ENCODE results near the gene CSN3. TPM values are rescaled to one million over a fixed set of nuclear protein-coding genes. Genes with fewer than 3 reads are reported as not detected.

The CSN3 gene
- total and polyA plus RNA-seq, 9 donors, result not detected

DNA sequence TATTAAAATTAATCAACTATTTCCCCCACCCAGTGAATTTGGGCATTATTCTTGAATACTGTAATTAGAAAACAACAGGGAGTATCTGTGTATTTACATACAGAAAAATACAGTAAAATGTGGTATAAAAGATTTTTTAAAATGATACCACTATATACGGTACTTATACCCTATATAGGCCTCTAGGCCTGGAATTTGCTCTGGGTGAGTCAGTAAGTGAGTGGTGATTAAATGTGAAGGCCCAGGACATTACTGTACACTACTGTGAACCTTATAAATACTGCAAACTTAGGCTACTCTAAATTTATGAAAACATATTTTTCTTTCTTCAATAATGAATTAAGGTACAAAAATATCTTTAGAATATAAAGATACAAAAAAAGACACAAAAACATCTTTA, 6.3 kb upstream of the CSN3 start:
- 51 to 92% (median 61%) methylated on average over 1 of the region's 1 CpG for WGBS, 3 donors
- no peaks in the 10 kb centered on the region for H3K4me1 ChIP-seq (ENCODE audit: insufficient read depth)
- TF ChIP-seq, protein P1, sequence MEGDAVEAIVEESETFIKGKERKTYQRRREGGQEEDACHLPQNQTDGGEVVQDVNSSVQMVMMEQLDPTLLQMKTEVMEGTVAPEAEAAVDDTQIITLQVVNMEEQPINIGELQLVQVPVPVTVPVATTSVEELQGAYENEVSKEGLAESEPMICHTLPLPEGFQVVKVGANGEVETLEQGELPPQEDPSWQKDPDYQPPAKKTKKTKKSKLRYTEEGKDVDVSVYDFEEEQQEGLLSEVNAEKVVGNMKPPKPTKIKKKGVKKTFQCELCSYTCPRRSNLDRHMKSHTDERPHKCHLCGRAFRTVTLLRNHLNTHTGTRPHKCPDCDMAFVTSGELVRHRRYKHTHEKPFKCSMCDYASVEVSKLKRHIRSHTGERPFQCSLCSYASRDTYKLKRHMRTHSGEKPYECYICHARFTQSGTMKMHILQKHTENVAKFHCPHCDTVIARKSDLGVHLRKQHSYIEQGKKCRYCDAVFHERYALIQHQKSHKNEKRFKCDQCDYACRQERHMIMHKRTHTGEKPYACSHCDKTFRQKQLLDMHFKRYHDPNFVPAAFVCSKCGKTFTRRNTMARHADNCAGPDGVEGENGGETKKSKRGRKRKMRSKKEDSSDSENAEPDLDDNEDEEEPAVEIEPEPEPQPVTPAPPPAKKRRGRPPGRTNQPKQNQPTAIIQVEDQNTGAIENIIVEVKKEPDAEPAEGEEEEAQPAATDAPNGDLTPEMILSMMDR (IDR thresholded peaks at IDR 0.05), result no peak
- no peak for TF ChIP-seq EP300 (IDR thresholded peaks at IDR 0.05)
- no peak for TF ChIP-seq POLR2A (IDR thresholded peaks at IDR 0.05)
- DNase-seq, result no peak
- no peaks in the 10 kb centered on the region for H3K9me3 ChIP-seq
- H3K27me3 ChIP-seq, result no peaks in the 10 kb centered on the region
- H3K4me3 ChIP-seq, result no peak overlapping the region
- H3K27ac ChIP-seq, result no peak overlapping the region
- no peaks in the 10 kb centered on the region for H3K36me3 ChIP-seq
- intact Hi-C loops (cut with DNase I), result no loop called here

DNA sequence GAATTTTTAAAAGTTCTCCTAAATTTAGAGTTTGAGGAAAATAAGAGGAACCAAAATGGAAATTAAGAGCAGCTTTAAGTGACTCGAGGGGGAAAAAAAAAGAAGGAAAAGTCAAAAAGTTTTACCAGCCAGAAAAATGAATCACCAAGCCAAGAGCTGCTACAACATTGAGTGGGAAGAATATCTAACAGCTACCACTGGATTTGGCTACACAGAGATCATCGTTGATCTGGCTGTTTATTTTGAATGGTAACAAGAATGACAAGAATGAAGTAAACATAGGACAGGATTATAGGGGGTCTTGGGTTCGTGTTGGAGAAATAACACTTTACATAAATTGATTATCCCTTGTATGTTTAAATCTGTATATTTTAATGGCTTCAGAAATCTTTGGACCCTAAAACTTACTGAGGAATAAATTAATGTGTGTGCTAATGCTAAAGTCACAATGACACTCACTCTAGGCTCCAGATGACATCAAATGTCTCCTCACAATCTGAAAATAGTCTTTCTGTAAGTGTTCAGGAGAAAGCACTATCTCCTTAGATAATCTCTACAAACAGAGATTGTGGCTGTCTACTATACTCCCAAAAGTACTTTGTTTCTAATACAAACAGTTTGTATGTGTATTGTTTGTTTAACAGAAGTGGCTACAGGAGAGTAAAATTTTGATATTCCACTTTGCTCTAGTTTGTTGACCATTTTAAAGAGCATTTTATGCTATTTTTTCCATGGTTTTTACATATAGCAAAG, 3.1 kb upstream of the CSN3 start:
- H3K4me1 ChIP-seq (ENCODE audit: insufficient read depth), result no peaks in the 10 kb centered on the region
- no peak overlapping the region for H3K27ac ChIP-seq
- H3K36me3 ChIP-seq, result no peaks in the 10 kb centered on the region
- no peak for DNase-seq
- H3K27me3 ChIP-seq, result no peaks in the 10 kb centered on the region
- intact Hi-C loops (cut with DNase I), result no loop called here
- no peak for TF ChIP-seq POLR2A (IDR thresholded peaks at IDR 0.05)
- no peak for TF ChIP-seq EP300 (IDR thresholded peaks at IDR 0.05)
- TF ChIP-seq, protein P1 (IDR thresholded peaks at IDR 0.05), result no peak
- no peaks in the 10 kb centered on the region for H3K9me3 ChIP-seq
- no peak overlapping the region for H3K4me3 ChIP-seq
- WGBS, 3 donors, result 36 to 51% (median 49%) methylated on average over 3 of the region's 3 CpGs

GRCh38 chr4:70239884-70240591, 2.4 kb upstream of the CSN3 start:
- Histone ChIP-seq H3K36me3 (no peaks in the 10 kb centered on the region), H3K9me3 (no peaks in the 10 kb centered on the region), H3K27ac (no peak overlapping the region), H3K4me1 (ENCODE audit: insufficient read depth) (no peaks in the 10 kb centered on the region), H3K27me3 (no peaks in the 10 kb centered on the region), H3K4me3 (no peak overlapping the region)
- TF ChIP-seq POLR2A (IDR thresholded peaks at IDR 0.05), result no peak
- TF ChIP-seq, protein P1 (IDR thresholded peaks at IDR 0.05), result no peak
- no peak for TF ChIP-seq EP300 (IDR thresholded peaks at IDR 0.05)
- DNase-seq, result no peak
- intact Hi-C loops (cut with DNase I), result no loop called here
- 67 to 73% (median 67%) methylated on average over 5 of the region's 5 CpGs for WGBS, 3 donors

DNA sequence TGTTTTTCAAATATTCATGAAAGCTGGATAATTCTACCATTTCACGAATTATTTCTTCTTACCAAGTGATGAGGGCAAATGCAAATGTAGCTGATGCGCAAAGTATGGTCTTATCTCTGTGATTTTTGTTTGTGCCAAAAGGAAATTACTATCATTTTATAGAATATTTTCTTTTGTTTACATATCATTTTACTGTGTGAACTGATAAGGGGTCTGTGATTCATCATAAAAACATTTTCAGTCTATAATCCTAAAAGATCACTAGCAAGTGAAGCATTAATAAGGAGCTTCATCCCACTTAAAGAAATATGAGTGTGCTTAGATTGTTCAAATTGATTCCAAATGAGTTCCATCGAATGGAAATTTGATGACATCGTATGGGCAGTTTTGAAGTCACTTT, 694 bp downstream of the CSN3 start:
- intact Hi-C loops (cut with DNase I), result no loop called here
- DNase-seq, result no peak
- no peaks in the 10 kb centered on the region for H3K4me1 ChIP-seq (ENCODE audit: insufficient read depth)
- TF ChIP-seq EP300 (IDR thresholded peaks at IDR 0.05) (no peak), POLR2A (IDR thresholded peaks at IDR 0.05) (no peak)
- TF ChIP-seq, protein P1 (IDR thresholded peaks at IDR 0.05), result no peak
- H3K27me3 ChIP-seq, result peaks cover 3% of the 10 kb centered on the region
- H3K27ac ChIP-seq, result no peak overlapping the region
- H3K36me3 ChIP-seq, result no peaks in the 10 kb centered on the region
- H3K9me3 ChIP-seq, result no peaks in the 10 kb centered on the region
- H3K4me3 ChIP-seq, result no peak overlapping the region
- WGBS, 3 donors, result 68 to 85% (median 71%) methylated on average over 4 of the region's 4 CpGs

Measured in ovary (tissue), 9 donors.